ENCODE data around the gene GPR27.
A peak's percentile ranks its signal among the peaks of the same experiment; 100 is the strongest.

Gene GPR27

DNA sequence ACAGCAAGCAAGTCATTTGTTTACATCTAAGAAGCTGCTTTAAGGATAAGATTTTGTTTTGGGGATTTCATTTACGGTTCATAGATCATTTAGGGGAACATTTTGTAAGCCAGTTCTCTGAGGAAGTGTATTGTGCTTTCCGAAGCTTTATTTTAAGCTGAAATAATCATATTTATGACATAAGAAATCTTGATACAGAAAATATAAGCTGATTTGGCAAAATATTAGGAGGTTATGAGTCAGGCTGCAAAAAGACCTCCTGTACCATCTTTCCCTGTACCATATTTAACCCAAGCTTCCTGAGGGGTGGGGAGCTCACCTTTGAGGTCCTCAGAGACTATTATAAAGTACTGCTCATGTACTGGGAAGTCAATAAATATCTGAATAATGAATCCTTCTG lies 20.3 kb upstream of the GPR27 start:
- Histone ChIP-seq H3K9me3 (no peaks in the 10 kb centered on the region), H3K36me3 (no peaks in the 10 kb centered on the region), H3K4me3 (ENCODE audit: low read depth in 1 of 2, low read length in 1 of 2) (no peak overlapping the region), H3K4me1 (ENCODE audit: control insufficient read depth in 1 of 2, insufficient read depth in 1 of 2, low read depth in 1 of 2, low read length in 1 of 2) (peaks cover 31 to 42% of the 10 kb centered on the region in 2 experiments), H3K27ac (no peak overlapping the region), H3K27me3 (no peaks in the 10 kb centered on the region)
- TF ChIP-seq, protein P1, sequence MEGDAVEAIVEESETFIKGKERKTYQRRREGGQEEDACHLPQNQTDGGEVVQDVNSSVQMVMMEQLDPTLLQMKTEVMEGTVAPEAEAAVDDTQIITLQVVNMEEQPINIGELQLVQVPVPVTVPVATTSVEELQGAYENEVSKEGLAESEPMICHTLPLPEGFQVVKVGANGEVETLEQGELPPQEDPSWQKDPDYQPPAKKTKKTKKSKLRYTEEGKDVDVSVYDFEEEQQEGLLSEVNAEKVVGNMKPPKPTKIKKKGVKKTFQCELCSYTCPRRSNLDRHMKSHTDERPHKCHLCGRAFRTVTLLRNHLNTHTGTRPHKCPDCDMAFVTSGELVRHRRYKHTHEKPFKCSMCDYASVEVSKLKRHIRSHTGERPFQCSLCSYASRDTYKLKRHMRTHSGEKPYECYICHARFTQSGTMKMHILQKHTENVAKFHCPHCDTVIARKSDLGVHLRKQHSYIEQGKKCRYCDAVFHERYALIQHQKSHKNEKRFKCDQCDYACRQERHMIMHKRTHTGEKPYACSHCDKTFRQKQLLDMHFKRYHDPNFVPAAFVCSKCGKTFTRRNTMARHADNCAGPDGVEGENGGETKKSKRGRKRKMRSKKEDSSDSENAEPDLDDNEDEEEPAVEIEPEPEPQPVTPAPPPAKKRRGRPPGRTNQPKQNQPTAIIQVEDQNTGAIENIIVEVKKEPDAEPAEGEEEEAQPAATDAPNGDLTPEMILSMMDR (IDR thresholded peaks at IDR 0.05) = no peak

DNA sequence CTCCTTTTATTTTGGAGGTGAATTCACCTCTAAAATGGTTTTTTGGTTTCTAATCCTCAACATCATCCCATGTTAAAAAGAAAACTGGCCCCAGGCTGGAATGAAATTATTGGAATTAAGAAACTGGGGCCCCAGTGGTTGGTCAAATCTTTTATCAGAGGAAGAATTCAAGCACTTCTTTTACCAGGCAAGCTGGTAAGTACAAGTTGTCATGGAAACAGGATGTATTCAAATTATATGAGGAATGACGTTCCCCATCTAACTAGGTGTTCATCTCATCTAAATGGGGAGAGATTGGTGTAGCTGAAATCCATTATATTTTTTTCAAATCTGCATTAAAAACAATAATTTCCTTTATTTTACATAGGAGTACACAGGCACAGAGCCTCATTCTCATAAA lies 18.8 kb upstream of the GPR27 start:
- TF ChIP-seq, protein P1 (IDR thresholded peaks at IDR 0.05) = no peak
- no peaks in the 10 kb centered on the region for H3K9me3 ChIP-seq
- H3K27ac ChIP-seq = no peak overlapping the region
- no peaks in the 10 kb centered on the region for H3K36me3 ChIP-seq
- H3K27me3 ChIP-seq = no peaks in the 10 kb centered on the region
- H3K4me3 ChIP-seq (ENCODE audit: low read depth in 1 of 2, low read length in 1 of 2) = no peak overlapping the region
- peaks cover 19 to 27% of the 10 kb centered on the region in 2 experiments for H3K4me1 ChIP-seq (ENCODE audit: control insufficient read depth in 1 of 2, insufficient read depth in 1 of 2, low read depth in 1 of 2, low read length in 1 of 2)

DNA sequence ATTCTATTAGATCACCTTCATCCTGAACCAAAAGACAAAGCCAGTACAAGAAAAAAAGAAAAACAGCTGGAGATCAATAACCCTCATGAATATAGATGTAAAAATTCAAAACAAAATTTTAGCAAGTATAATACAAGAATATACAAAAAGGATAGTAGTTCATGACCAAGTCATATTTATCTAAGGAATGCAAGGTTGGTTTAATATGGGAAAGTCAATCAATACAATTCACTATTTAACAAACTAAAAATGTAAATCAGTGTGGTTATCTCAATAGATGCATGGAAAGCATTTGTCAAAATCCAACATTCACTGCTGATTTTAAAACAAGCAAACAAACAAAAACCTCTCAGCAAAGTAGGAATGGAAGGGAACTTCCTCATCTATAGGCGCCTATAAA lies 11.0 kb upstream of the GPR27 start:
- Histone ChIP-seq H3K36me3 (no peaks in the 10 kb centered on the region), H3K27ac (no peak overlapping the region), H3K4me1 (ENCODE audit: control insufficient read depth in 1 of 2, insufficient read depth in 1 of 2, low read depth in 1 of 2, low read length in 1 of 2) (no peaks in the 10 kb centered on the region), H3K9me3 (no peaks in the 10 kb centered on the region), H3K4me3 (ENCODE audit: low read depth in 1 of 2, low read length in 1 of 2) (no peak overlapping the region), H3K27me3 (no peaks in the 10 kb centered on the region)
- TF ChIP-seq, protein P1 (IDR thresholded peaks at IDR 0.05) = no peak

DNA sequence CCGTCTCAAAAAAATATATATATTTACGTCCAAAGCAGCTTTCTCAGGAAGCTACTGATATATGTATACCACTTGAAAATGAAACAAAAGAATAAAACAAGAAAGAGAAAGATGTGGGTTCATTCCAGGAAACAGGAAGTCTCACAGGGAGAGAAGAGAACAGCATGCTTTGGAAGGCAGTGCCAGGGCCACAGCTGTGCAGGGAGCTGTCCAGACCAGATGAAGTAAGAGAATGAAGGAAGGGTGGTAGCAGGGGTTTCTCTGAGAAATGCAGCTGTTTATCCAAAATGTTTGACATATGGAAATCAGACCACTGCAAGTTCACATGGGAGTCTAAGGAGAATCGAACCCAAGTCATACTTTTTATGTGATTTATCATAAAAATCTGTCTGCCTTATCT lies 8.9 kb upstream of the GPR27 start:
- H3K9me3 ChIP-seq = no peaks in the 10 kb centered on the region
- peaks cover 0 to 3% of the 10 kb centered on the region in 2 experiments for H3K4me1 ChIP-seq (ENCODE audit: control insufficient read depth in 1 of 2, insufficient read depth in 1 of 2, low read depth in 1 of 2, low read length in 1 of 2)
- peak overlapping the region; percentile 13 for H3K27ac ChIP-seq
- TF ChIP-seq, protein P1 (IDR thresholded peaks at IDR 0.05) = no peak
- H3K4me3 ChIP-seq (ENCODE audit: low read depth in 1 of 2, low read length in 1 of 2) = no peak overlapping the region
- H3K36me3 ChIP-seq = no peaks in the 10 kb centered on the region
- no peaks in the 10 kb centered on the region for H3K27me3 ChIP-seq

DNA sequence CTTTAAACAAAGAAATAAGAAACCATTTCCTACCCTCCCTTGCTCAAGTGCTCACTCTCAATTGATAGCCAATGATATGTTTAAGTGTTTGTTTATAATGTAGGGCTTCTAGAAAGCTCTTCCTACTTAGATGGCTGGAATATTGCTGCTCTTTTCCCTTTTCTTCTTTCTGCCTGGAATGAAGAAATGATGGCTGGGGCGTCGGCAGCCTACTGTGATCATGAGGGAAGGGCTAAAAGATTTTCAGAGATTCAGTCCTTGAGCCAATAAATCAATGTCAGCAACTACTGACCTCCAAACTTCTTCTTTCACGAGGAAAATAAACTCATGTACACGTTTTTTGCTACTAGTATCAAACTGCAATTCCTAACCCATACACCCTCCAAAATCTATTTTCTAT lies 2.1 kb upstream of the GPR27 start:
- Histone ChIP-seq H3K36me3 (no peaks in the 10 kb centered on the region), H3K4me3 (ENCODE audit: low read depth in 1 of 2, low read length in 1 of 2) (peak overlapping the region; percentile 73 to 77), H3K9me3 (no peaks in the 10 kb centered on the region), H3K4me1 (ENCODE audit: control insufficient read depth in 1 of 2, insufficient read depth in 1 of 2, low read depth in 1 of 2, low read length in 1 of 2) (peaks cover 38 to 46% of the 10 kb centered on the region in 2 experiments), H3K27ac (no peak overlapping the region), H3K27me3 (no peaks in the 10 kb centered on the region)
- TF ChIP-seq, protein P1 (IDR thresholded peaks at IDR 0.05) = no peak

Measured in neutrophil (primary cell).